GM08714 (cell line): ENCODE data around the gene GUCD1.

Source experiments
- H3K4me3 ChIP-seq: fragments of 200-500 bp; sonication (Bioruptor generic); 2 replicates; pipeline ENCODE4 v1.5.1; 2014; ENCODE audit warnings: mild to moderate bottlenecking, low read length, inconsistent platforms
- ZNF274 ChIP-seq: IDR thresholded peaks from 2 replicates; pipeline ENCODE4 v1.6.1; 2012; ENCODE audit warnings: mild to moderate bottlenecking, low read depth, low read length

Gene GUCD1

DNA sequence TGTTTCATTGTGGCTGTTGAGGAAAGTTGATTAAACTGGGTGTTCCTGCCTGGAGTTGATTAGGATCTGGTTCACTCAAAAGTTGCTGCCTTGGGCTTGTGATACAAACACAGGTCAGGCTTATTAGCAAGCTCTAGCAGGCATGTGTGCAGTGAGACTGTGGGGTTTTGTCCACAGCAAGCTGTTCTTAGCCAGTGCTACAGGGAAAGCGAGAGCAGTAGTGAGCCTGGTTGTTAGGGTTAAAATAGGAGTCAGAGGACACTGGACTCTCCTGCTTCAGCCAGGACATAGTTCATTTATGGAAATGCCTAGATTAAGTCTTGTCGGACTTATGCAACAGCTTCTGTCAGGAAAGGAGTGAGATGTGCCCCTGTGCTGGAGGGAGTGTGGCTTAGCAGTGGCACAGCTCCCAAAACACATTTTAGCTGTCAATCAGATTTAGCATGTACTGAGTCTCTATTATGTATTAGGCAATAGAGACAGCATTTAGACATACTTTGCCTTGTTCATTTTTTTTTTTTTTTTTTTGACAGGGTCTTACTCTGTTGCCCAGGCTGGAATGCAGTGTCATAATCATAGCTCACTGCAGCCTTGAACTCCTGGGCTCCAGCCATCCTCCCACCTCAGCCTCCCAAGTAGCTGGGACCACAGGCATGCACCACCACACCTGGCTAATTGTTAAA is 9.6 kb upstream of the GUCD1 start:
- no peak for TF ChIP-seq ZNF274
- no peak overlapping the region for H3K4me3 ChIP-seq

DNA sequence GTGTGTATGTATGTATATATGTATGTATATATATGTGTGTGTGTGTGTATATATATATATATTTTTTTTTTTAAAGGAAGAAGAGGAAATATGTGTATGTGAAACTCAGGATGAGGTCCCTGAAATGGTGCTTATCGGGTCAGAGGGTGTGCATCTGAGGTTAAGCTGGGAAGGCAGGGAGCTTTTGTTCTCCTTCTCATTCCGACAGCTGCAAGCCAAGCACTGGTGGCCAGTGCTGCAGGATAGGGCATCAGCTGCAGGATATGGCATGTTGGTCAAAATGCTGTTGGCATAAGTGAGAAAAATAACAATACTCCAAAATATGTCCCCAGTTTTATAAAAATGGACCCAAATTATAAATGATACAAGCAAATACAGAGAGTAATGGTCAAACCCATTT is 8.3 kb upstream of the GUCD1 start:
- H3K4me3 ChIP-seq: no peak overlapping the region
- no peak for TF ChIP-seq ZNF274

DNA sequence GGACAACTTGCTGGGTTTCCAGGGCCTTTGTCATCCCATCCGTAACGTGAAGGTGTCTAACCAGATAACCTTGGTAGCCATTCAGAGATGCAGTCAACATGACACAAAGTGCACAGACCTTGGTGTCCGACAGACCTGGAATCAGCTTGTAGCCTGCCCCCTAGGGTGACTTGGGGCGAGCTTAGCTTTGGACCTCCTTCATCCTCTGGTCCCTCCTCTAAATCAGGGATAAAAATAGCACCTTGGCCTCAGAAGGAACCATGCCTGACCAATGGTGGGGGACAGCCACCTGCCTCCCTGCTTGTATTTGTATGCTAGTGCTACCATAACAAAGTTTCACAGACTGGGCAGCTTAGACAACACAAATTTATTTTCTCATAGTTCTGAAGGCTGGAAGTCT is 4.5 kb upstream of the GUCD1 start:
- no peak for TF ChIP-seq ZNF274
- H3K4me3 ChIP-seq: no peak overlapping the region; the same call in 1 of the 2 replicates

DNA sequence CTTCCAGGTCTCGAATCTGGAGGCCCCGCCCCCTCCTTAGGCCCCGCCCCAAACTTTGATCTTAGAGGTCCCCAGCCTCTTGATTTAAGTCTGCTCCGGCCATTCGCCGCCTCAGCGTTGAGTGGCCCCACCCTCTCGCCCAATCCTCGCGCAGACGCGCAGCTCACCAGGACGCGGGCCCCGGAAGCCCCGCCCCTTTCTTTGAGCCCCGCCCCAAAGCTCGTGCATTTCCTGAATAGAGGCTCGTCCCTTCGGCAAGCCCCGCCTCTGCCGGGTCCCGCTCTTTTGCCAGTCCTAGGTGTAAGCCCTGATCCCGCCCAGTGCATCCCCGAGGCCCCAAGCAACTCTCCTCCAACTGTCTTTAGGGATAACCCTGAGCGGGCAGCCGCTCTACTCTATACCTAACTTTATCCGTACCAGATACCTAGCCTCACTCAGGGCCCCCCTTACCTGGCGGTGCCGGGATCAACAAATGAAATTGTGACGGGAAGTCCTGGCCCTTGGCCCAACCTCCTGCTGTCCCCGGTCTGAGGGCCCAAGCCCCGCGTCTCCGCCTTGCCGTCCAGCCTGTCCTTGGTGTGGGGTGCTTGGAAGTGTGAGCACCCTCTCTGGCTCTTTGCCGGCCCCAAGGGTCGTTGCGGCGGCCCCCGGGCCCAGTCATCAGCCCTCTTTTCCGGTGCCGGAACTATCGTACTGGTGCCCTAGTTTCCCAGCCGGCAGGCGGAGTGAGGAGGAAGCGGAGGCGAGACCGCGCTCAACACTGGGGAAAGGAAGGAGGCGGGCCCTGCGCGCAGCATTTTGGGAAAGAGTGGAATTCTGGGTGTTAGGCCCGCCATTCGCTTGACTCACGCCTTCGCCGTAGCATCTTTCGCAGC is 464 bp upstream of the GUCD1 start, which contains the start of gene SNRPD3:
Gene SNRPD3 (plus strand): TSS at position 835 of the 875 bp plus-strand sequence. CDS start 1,676 bp downstream, outside the sequence.
- H3K4me3 ChIP-seq: peak within 1 kb of the TSS; percentile 89
- no peak for TF ChIP-seq ZNF274

DNA sequence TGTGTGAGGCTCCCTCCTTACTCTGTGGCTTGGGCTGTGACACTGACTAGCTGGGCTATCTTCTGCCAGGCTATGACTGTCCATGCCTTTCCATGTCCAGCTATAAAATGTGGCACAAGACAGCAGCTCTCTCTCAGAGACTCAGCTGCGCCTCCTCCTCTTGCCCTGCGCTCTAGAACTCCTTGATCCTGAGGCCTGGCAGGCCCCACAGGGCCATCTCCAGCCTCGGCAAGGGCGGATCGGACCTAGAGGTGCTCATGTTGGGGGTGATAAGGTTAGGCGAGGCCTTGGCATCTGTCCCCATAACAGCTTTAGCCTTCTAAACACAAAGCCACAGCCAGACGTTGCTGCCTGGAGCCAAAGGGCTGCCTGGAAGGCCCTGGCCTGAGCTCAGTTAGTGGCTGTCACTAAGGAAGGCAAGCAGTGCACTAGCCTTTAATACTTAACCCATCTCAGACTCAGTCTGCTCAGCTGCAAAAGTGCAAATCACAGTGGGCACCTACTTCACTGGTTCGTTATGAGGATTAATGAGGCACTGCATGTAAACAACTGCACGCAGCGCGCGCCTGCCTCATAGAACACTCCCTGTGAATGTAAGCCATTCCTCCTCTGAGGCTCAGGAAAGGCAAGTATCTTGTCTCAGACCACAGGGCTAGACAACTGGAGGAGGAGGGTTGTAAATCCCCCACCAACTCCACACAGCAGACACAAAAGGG is 1.2 kb downstream of the GUCD1 start:
- H3K4me3 ChIP-seq: peak overlapping the region; percentile 76
- TF ChIP-seq ZNF274: no peak

DNA sequence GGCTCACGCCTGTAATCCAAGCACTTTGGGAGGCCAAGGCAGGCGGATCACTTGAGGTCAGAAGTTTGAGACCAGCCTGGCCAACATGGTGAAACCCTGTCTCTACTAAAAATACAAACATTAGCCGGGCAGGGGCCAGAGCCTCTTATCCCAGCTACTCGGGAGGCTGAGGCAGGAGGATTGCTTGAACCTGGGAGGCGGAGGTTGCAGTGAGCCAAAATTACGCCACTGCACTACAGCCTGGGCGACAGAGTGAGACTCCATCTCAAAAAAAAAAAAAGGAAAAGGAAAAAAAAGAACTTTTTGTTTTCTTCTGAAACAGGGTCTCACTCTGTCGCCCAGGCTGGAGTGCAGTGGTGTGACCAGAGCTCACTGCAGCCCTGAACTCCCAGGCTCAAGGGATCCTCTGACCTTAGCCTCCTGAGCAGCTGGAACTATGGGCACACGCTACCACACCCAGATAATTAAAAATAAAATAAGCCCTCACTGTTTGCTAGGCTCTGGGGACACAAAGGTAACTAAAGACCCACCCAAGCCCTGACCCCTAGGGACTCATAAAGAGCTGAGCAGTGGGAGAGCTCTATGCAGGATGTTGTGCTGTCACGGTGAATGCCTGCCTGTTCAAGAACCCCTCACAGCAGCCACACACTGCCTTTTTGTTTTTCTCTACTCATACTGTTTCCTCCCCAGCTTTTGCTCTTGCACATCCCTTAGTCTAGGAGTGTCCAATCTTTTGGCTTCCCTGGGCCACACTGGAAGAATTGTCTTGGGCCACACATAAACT is 2.2 kb downstream of the GUCD1 start:
- peak overlapping the region; percentile 76; the same call in 1 of the 2 replicates for H3K4me3 ChIP-seq

DNA sequence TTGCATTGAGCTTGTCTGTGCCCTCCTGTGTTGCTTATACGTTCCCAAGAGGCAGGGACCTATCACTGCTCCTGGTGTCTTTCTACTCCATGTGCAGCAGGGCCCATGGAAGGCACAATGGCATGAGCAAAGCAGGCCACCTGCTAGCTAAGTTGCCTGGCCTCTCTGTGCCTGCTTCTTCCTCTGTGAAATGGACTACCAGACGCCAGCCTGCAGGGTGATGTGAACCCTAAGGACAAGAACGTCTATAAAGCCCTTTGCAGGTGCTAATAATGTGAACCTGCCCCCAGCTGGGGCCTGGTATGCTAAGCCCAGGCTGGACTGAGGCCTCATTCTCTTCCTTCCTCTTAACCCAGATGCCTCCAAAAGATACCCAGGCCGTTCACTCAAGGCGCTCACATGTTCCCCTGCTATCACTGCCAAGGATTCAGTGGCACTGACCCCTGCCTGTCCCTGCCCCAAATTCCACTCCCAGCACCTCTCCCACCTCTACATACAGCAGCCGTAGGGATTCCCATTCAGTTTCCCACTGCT is 4.0 kb downstream of the GUCD1 start:
- TF ChIP-seq ZNF274: no peak
- H3K4me3 ChIP-seq: no peak overlapping the region

DNA sequence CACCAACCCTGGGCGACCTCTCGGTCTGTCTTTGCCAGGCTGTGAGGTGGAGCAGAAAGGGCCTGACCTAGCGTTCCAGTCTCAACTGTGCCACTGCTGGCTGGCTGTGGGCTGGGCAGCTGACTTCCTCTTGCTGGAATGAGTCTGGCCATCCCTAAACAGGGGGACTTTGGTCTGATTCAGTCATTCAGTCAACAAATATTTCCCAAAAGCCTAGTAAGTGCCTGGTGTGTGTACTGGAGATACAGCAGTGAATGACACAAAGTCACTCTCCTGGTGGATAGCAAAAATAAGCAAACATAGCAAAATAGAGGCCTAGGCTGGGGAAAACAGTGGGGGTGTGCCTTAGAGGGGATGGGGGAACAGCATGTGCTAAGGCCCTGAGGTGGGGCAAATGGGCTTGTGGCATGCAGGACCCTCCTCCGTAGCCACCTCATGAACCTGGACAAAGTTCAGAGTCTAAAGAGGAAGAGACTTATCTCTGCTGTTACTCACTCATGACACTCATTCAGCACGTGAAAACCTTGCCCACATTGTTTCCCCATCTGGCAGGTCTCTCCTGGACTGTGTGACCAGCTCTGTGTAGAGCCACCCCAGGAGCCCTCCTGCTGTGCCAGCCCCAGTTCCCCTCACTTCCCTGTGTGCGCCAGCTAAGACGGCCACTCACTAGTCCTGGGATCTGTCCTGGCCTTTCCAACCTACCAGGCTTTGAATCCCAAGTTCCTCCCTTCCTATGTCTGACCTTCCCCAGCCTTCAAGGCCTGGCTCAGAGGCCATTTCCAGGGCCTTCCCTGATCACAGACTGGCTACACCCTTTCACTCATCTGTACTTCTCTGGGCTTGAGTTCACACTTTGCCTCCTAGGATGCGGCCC is 4.7 kb downstream of the GUCD1 start:
- TF ChIP-seq ZNF274: no peak
- H3K4me3 ChIP-seq: no peak overlapping the region

DNA sequence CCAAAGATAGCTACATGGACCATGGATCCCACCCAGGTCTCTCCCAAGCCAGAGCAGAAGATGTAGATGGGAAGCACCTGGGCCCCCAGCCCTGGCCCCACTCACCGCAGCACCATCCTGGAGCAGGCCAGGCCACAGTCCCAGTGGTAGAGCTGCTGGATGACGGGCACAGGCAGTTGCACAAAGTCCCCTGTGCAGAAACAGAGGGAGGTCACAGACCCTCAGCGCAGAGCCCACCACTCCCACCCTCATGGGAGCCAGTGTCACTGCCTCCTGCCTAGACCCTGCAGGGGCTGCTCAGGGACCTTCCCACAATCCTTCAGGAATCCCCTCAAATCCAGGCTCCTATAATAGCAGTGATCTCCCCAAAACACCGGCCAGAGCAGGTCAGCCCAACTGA is 6.1 kb downstream of the GUCD1 start:
- H3K4me3 ChIP-seq: no peak overlapping the region
- no peak for TF ChIP-seq ZNF274

DNA sequence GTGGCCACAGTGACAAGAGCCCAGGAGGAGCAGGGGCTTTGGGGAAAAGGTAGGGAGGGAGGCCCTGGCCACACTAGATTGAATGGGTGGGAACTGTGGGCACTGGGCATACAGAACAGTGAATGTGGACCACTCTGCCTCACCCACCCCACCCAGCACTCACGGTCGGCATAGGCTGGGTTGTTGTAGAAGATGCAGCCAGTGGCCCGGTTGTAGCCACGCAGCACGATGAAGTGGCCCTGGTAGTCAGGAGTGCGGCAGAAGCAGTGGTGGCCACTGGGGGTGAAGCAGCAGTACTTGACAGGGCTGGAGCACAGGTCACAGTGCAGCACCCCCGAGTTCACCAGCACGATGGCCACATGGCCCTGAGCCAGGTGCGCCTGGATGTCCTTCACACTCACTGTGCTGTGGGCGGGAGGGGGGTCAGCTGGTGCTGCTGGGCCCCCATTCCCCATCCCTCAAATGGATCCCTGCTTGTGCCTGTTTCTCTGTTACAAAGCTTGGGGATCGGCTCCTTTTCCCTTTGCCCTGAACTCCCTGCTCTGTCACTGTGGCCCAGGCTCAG is 11.2 kb downstream of the GUCD1 start:
- TF ChIP-seq ZNF274: no peak
- H3K4me3 ChIP-seq: no peak overlapping the region

DNA sequence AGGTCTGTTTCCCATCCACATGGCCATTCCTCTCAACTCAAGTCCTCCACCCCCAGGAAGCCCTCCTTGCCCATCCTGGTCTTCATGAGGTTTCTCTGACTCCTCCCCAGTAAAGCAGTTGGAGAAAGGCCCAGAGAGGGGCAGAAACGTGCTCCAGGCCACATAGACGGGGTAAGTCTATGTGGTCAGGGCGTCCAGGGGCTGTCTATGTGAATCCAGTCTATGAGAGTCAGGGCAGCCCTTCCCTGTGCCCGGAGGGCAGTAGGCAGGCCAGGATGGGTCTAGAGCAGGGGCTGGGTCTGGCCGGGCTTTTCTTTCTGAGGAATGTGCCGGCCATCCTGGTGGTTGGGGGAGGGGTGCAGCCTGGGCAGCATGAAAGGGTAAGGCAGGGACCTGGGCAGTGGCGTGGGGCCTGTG is 11.7 kb downstream of the GUCD1 start:
- TF ChIP-seq ZNF274: no peak
- no peak overlapping the region for H3K4me3 ChIP-seq

DNA sequence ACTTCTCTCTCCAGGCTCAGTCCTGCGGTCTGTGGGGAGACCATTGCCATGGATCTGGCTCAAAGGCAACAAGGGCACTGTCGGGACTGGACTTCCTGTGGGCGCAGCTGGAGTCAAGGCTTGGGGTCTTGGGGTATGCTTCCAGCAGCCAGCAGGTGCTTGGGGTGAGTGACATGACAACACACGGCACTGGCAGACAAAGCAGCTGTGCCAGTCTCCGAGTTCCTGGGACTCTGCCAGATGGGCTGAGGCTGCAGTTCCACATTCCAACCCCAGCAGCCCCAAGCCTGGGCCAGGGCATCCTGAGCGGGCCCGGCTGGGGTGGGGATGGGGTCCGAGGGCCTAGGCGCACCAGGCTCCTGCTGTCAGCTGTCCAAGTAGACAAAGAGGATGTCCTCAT is 12.3 kb downstream of the GUCD1 start:
- TF ChIP-seq ZNF274: no peak

More for the DNA sequence above, 12.3 kb downstream of the GUCD1 start:
- H3K4me3 ChIP-seq: no peak overlapping the region
